ENCODE measurements around the gene CDC26. TPM values are rescaled to one million over a fixed set of nuclear protein-coding genes. Genes with fewer than 3 reads are reported as not detected.

The CDC26 gene
- total and polyA plus RNA-seq, 4 donors = 19.0 to 41.8 (median 23.8) TPM

DNA sequence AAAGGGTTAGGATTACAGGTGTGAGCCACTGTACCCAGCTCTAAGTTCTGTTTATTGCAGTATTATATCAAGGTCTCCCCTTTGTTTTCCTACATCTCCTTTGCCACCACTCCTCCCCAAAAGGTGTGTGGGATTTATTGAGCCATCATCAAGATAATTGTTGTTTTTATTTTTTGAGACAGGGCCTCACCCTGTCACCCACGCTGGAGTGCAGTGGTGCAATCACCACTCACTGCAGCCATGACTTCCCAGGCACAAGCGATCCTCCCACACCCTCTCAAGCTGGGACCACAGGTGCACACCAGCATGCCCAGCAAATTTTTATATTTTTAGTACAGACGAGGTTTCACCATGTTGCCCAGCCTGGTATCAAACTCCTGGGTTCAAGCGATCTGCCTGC lies 29.5 kb downstream of the CDC26 start:
- DNase-seq (no peak), ATAC-seq (ENCODE audit: insufficient read depth, low FRiP score) (no peak)
- Histone ChIP-seq H3K27me3 (ENCODE audit: control insufficient read depth in 3 of 3, insufficient read depth in 3 of 3, low read length in 2 of 3) (no peaks in the 10 kb centered on the region), H3K4me1 (ENCODE audit: control insufficient read depth in 5 of 5, insufficient read depth in 5 of 5, low read length in 5 of 5) (peaks cover 0 to 2% (median 0%) of the 10 kb centered on the region in 5 donors), H3K36me3 (ENCODE audit: control insufficient read depth in 4 of 4, insufficient read depth in 4 of 4, low read length in 4 of 4) (no peaks in the 10 kb centered on the region), H3K9ac (ENCODE audit: insufficient read depth in 1 of 2, low read length in 2 of 2) (no peak overlapping the region), H3K27ac (ENCODE audit: low read depth in 1 of 2, low read length in 1 of 2) (no peak overlapping the region), H3K4me3 (no peak overlapping the region), H3K9me3 (ENCODE audit: control insufficient read depth in 4 of 4, insufficient read depth in 3 of 4, low read length in 3 of 4) (no peaks in the 10 kb centered on the region)
- 84 to 85% methylated on average over 4 of the region's 4 CpGs for WGBS, 2 donors
- TF ChIP-seq, protein P1, sequence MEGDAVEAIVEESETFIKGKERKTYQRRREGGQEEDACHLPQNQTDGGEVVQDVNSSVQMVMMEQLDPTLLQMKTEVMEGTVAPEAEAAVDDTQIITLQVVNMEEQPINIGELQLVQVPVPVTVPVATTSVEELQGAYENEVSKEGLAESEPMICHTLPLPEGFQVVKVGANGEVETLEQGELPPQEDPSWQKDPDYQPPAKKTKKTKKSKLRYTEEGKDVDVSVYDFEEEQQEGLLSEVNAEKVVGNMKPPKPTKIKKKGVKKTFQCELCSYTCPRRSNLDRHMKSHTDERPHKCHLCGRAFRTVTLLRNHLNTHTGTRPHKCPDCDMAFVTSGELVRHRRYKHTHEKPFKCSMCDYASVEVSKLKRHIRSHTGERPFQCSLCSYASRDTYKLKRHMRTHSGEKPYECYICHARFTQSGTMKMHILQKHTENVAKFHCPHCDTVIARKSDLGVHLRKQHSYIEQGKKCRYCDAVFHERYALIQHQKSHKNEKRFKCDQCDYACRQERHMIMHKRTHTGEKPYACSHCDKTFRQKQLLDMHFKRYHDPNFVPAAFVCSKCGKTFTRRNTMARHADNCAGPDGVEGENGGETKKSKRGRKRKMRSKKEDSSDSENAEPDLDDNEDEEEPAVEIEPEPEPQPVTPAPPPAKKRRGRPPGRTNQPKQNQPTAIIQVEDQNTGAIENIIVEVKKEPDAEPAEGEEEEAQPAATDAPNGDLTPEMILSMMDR (IDR thresholded peaks at IDR 0.05; ENCODE audit: control extremely low read depth, extremely low read depth) = no peak

DNA sequence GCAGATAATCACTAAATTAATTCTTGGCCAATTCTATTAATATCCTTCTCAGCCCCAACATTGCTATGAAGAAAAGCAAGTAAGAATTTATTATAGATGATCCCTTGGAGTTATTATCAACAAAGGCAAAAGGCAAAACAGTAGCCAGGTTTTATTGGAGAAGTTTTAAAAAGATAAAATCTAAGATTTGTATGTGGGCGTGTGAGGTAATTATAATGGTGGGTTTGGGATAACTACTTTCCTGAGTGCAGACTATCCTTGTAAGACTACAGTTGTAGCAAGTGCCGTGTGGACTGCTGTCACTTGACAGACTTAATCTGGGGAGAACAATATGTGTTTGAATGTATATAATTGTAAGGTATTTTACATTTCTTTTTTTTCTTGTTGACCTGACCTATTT lies 30.8 kb downstream of the CDC26 start:
- DNase-seq (no peak), ATAC-seq (ENCODE audit: insufficient read depth, low FRiP score) (no peak)
- H3K36me3 ChIP-seq (ENCODE audit: control insufficient read depth in 4 of 4, insufficient read depth in 4 of 4, low read length in 4 of 4) = no peaks in the 10 kb centered on the region
- no peak overlapping the region for H3K27ac ChIP-seq (ENCODE audit: low read depth in 1 of 2, low read length in 1 of 2)
- WGBS, 2 donors = 90 to 94% methylated on average over 2 of the region's 2 CpGs
- H3K9me3 ChIP-seq (ENCODE audit: control insufficient read depth in 4 of 4, insufficient read depth in 3 of 4, low read length in 3 of 4) = no peaks in the 10 kb centered on the region
- TF ChIP-seq, protein P1 (IDR thresholded peaks at IDR 0.05; ENCODE audit: control extremely low read depth, extremely low read depth) = no peak
- no peak overlapping the region for H3K9ac ChIP-seq (ENCODE audit: insufficient read depth in 1 of 2, low read length in 2 of 2)
- H3K27me3 ChIP-seq (ENCODE audit: control insufficient read depth in 3 of 3, insufficient read depth in 3 of 3, low read length in 2 of 3) = no peaks in the 10 kb centered on the region
- no peak overlapping the region for H3K4me3 ChIP-seq
- peaks cover 0 to 2% (median 0%) of the 10 kb centered on the region in 5 donors for H3K4me1 ChIP-seq (ENCODE audit: control insufficient read depth in 5 of 5, insufficient read depth in 5 of 5, low read length in 5 of 5)

DNA sequence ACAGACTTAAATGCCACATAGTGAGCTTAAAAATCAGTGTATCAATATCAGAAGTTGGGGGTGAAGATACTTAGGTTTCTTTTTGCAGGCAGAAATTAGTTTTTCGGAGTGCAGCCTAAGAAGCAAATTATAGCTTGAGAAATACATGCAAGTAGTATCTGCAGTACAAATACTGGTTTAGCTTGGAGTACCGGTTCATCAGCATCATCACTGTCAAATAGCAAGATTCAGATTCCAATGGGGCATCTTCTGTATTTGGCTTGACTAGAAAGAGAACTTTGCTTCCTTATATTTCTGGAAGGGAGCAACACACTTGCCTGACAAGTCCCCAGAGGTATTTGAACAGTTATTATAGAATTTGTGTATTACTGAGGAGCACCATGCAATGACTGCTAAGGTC lies 34.2 kb downstream of the CDC26 start:
- Histone ChIP-seq H3K4me1 (ENCODE audit: control insufficient read depth in 5 of 5, insufficient read depth in 5 of 5, low read length in 5 of 5) (peaks cover 0 to 13% (median 0%) of the 10 kb centered on the region in 5 donors), H3K4me3 (no peak overlapping the region), H3K27ac (ENCODE audit: low read depth in 1 of 2, low read length in 1 of 2) (no peak overlapping the region), H3K9ac (ENCODE audit: insufficient read depth in 1 of 2, low read length in 2 of 2) (no peak overlapping the region), H3K36me3 (ENCODE audit: control insufficient read depth in 4 of 4, insufficient read depth in 4 of 4, low read length in 4 of 4) (no peaks in the 10 kb centered on the region), H3K9me3 (ENCODE audit: control insufficient read depth in 4 of 4, insufficient read depth in 3 of 4, low read length in 3 of 4) (no peaks in the 10 kb centered on the region), H3K27me3 (ENCODE audit: control insufficient read depth in 3 of 3, insufficient read depth in 3 of 3, low read length in 2 of 3) (no peaks in the 10 kb centered on the region)
- ATAC-seq (ENCODE audit: insufficient read depth, low FRiP score) = no peak
- TF ChIP-seq, protein P1 (IDR thresholded peaks at IDR 0.05; ENCODE audit: control extremely low read depth, extremely low read depth) = no peak
- whole genome bisulfite sequencing, 2 donors = 95 to 97% methylated on average over 2 of the region's 2 CpGs
- DNase-seq = no peak

DNA sequence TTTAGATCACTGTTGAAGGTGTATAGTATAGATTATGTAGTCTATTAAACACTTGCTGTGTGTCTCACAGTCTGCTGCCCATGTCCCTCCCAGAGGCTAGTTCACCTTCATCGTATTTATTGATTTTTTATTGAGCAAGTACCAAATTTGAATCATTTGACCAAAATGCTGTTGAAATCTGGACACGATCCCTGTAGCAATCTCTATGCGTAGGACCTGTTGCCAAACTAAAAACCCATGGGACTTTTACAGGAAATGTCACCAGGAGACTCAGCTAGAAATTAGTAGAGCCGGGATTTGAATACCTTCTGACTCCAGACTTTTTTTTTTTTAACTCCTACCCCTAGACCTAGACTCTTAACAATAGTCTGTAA lies 36.5 kb downstream of the CDC26 start:
- Histone ChIP-seq H3K4me3 (no peak overlapping the region), H3K4me1 (ENCODE audit: control insufficient read depth in 5 of 5, insufficient read depth in 5 of 5, low read length in 5 of 5) (peaks cover 0 to 10% (median 1%) of the 10 kb centered on the region in 5 donors), H3K27me3 (ENCODE audit: control insufficient read depth in 3 of 3, insufficient read depth in 3 of 3, low read length in 2 of 3) (no peaks in the 10 kb centered on the region), H3K36me3 (ENCODE audit: control insufficient read depth in 4 of 4, insufficient read depth in 4 of 4, low read length in 4 of 4) (no peaks in the 10 kb centered on the region), H3K9me3 (ENCODE audit: control insufficient read depth in 4 of 4, insufficient read depth in 3 of 4, low read length in 3 of 4) (no peaks in the 10 kb centered on the region), H3K27ac (ENCODE audit: low read depth in 1 of 2, low read length in 1 of 2) (no peak overlapping the region), H3K9ac (ENCODE audit: insufficient read depth in 1 of 2, low read length in 2 of 2) (no peak overlapping the region)
- WGBS, 2 donors = 41 to 63% methylated on average over 4 of the region's 4 CpGs
- ATAC-seq (ENCODE audit: insufficient read depth, low FRiP score) (no peak), DNase-seq (no peak)
- TF ChIP-seq, protein P1 (IDR thresholded peaks at IDR 0.05; ENCODE audit: control extremely low read depth, extremely low read depth) = no peak

All from lung (tissue), 12 donors.